WTC11 (cell line): Measurements from ENCODE around the gene CSNK2B. TPM values are rescaled to one million over a fixed set of nuclear protein-coding genes. Genes with fewer than 3 reads are reported as not detected.

Experiments used
- ATAC-seq: fragments of 200-7000 bp; cut with Tn5 transposase; 2 replicates; pipeline ENCODE4 v1.10.0; 2021; ENCODE audit warnings: mild to moderate bottlenecking, moderate library complexity
- CTCF ChIA-PET: fragments of 300-600 bp; sonication (Branson Sonifier 250); formaldehyde crosslinking; loops from one replicate; lab custom pipeline; 2021; ENCODE audit warnings: antibody characterized with exemption; lab: Charles Lee
- POLR2A ChIA-PET: fragments of 350-600 bp; sonication (Branson Sonifier 250); formaldehyde crosslinking; loops from one replicate; lab custom pipeline; 2021; ENCODE audit warnings: antibody characterized with exemption; lab: Charles Lee
- DNase-seq: peaks from one replicate; pipeline ENCODE4 v3.0.0; 2021; ENCODE audit warnings: low spot score
- H3K27ac Mint-ChIP-seq: 2 replicates; pipeline ENCODE4 v1.8.0; 2021; ENCODE audit warnings: mixed read lengths
- H3K27me3 Mint-ChIP-seq: 2 replicates; pipeline ENCODE4 v1.8.0; 2021; ENCODE audit warnings: low read depth, mild to moderate bottlenecking, moderate library complexity, mixed read lengths
- H3K36me3 Mint-ChIP-seq: 2 replicates; pipeline ENCODE4 v1.8.0; 2021; ENCODE audit warnings: mixed read lengths
- H3K4me1 Mint-ChIP-seq: 2 replicates; pipeline ENCODE4 v1.8.0; 2022; ENCODE audit warnings: mixed read lengths
- H3K4me3 Mint-ChIP-seq: 2 replicates; pipeline ENCODE4 v1.8.0; 2021; ENCODE audit warnings: mild to moderate bottlenecking, moderate library complexity, mixed read lengths
- H3K9me3 Mint-ChIP-seq: 2 replicates; pipeline ENCODE4 v1.8.0; 2021; ENCODE audit warnings: mixed read lengths
- ELF4 ChIP-seq: sonication (generic); formaldehyde crosslinking; IDR thresholded peaks from 2 replicates; pipeline ENCODE4 v1.8.1; 2022; ENCODE audit warnings: low read depth, mild to moderate bottlenecking, moderate library complexity, missing genetic modification reagents
- KAT7 ChIP-seq: sonication (generic); formaldehyde crosslinking; IDR thresholded peaks from 2 replicates; pipeline ENCODE4 v1.8.1; 2023; ENCODE audit warnings: missing genetic modification reagents, mild to moderate bottlenecking, borderline replicate concordance
- MXD4 ChIP-seq: fragments of 250-450 bp; sonication (Bioruptor Pico); IDR thresholded peaks from 2 replicates; pipeline ENCODE4 v1.8.0; 2021; ENCODE audit warnings: mild to moderate bottlenecking, moderate library complexity, borderline replicate concordance
- NFATC4 ChIP-seq: fragments of 250-450 bp; sonication (Bioruptor Pico); IDR thresholded peaks from 2 replicates; pipeline ENCODE4 v1.9.0; 2021; ENCODE audit warnings: mild to moderate bottlenecking
- RORB ChIP-seq: fragments of 250-450 bp; sonication (Bioruptor Pico); IDR thresholded peaks from 2 replicates; pipeline ENCODE4 v1.9.0; 2021; ENCODE audit warnings: mild to moderate bottlenecking
- SP1 ChIP-seq: sonication (generic); formaldehyde crosslinking; conservative IDR thresholded peaks from 2 replicates; pipeline ENCODE4 v1.8.1; 2022; ENCODE audit warnings: missing genetic modification reagents
- TP53 ChIP-seq: sonication (generic); formaldehyde crosslinking; IDR thresholded peaks from 2 replicates; pipeline ENCODE4 v1.8.1; 2023; ENCODE audit warnings: mild to moderate bottlenecking, missing genetic modification reagents
- ZNF263 ChIP-seq: sonication (generic); formaldehyde crosslinking; IDR thresholded peaks from 2 replicates; pipeline ENCODE4 v1.8.1; 2022; ENCODE audit warnings: low read depth, mild to moderate bottlenecking, moderate library complexity, missing genetic modification reagents
- total RNA-seq: library from RNA; stranded (reverse); gene quantifications from 3 replicates; pipeline ENCODE4 v1.2.3, GENCODE V29; 2021
- TF ChIP-seq, protein P1 (sequence below): sonication (generic); formaldehyde crosslinking; IDR thresholded peaks from 2 replicates; pipeline ENCODE4 v1.8.0; 2022; ENCODE audit warnings: missing genetic modification reagents
- TF ChIP-seq, protein P2 (sequence below): fragments of 200-600 bp; IDR thresholded peaks from 2 replicates; pipeline ENCODE4 v1.8.0; 2022; ENCODE audit warnings: antibody characterized with exemption
- TF ChIP-seq, protein P3 (sequence below): sonication (generic); formaldehyde crosslinking; IDR thresholded peaks from 2 replicates; pipeline ENCODE4 v1.8.0; 2022; ENCODE audit warnings: mild to moderate bottlenecking, missing genetic modification reagents
- TF ChIP-seq, protein P4 (sequence below): fragments of 250-450 bp; sonication (Bioruptor Pico); IDR thresholded peaks from 2 replicates; pipeline ENCODE4 v1.9.0; 2021; ENCODE audit warnings: moderate library complexity, mild to moderate bottlenecking, inconsistent platforms, borderline replicate concordance
- TF ChIP-seq, protein P5 (sequence below): sonication (generic); formaldehyde crosslinking; IDR thresholded peaks from 2 replicates; pipeline ENCODE4 v1.8.0; 2023; ENCODE audit warnings: mild to moderate bottlenecking, missing genetic modification reagents
- TF ChIP-seq, protein P6 (sequence below): sonication (generic); formaldehyde crosslinking; conservative IDR thresholded peaks from 2 replicates; pipeline ENCODE4 v1.8.1; 2023; ENCODE audit warnings: mild to moderate bottlenecking, low read depth, missing genetic modification reagents, moderate library complexity
- TF ChIP-seq, protein P7 (sequence below): sonication (generic); formaldehyde crosslinking; IDR thresholded peaks from 2 replicates; pipeline ENCODE4 v1.8.1; 2022; ENCODE audit warnings: missing genetic modification reagents, borderline replicate concordance
- TF ChIP-seq, protein P8 (sequence below): sonication (generic); formaldehyde crosslinking; IDR thresholded peaks from 2 replicates; pipeline ENCODE4 v1.8.0; 2022; ENCODE audit warnings: mild to moderate bottlenecking, missing genetic modification reagents

The CSNK2B gene
- total RNA-seq, 1 experiment from 2014 or later: 183 TPM

DNA sequence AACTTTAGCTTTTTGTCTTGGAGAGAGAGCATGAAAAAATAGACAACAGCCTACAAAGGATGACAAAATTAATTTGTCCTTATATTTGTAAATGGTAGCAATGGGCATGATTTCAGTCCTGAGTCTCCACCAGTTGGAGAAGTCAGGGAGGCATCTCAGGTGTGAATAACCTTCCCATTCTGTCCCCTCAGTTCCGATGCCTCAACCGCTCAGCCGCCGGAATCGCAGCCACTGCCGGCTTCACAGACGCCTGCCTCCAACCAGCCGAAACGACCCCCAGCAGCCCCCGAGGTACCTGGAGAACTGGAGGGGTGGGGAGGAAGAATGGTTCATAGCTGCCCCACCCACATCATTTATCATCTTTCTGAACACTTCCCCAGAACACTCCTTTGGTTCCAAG, 41.8 kb upstream of the CSNK2B start (continued):
- TF ChIP-seq, protein P1, sequence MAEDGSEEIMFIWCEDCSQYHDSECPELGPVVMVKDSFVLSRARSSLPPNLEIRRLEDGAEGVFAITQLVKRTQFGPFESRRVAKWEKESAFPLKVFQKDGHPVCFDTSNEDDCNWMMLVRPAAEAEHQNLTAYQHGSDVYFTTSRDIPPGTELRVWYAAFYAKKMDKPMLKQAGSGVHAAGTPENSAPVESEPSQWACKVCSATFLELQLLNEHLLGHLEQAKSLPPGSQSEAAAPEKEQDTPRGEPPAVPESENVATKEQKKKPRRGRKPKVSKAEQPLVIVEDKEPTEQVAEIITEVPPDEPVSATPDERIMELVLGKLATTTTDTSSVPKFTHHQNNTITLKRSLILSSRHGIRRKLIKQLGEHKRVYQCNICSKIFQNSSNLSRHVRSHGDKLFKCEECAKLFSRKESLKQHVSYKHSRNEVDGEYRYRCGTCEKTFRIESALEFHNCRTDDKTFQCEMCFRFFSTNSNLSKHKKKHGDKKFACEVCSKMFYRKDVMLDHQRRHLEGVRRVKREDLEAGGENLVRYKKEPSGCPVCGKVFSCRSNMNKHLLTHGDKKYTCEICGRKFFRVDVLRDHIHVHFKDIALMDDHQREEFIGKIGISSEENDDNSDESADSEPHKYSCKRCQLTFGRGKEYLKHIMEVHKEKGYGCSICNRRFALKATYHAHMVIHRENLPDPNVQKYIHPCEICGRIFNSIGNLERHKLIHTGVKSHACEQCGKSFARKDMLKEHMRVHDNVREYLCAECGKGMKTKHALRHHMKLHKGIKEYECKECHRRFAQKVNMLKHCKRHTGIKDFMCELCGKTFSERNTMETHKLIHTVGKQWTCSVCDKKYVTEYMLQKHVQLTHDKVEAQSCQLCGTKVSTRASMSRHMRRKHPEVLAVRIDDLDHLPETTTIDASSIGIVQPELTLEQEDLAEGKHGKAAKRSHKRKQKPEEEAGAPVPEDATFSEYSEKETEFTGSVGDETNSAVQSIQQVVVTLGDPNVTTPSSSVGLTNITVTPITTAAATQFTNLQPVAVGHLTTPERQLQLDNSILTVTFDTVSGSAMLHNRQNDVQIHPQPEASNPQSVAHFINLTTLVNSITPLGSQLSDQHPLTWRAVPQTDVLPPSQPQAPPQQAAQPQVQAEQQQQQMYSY (CRISPR knock-in tag): no peak
- no peak for TF ChIP-seq ZNF263 (CRISPR knock-in tag)
- TF ChIP-seq, protein P2, sequence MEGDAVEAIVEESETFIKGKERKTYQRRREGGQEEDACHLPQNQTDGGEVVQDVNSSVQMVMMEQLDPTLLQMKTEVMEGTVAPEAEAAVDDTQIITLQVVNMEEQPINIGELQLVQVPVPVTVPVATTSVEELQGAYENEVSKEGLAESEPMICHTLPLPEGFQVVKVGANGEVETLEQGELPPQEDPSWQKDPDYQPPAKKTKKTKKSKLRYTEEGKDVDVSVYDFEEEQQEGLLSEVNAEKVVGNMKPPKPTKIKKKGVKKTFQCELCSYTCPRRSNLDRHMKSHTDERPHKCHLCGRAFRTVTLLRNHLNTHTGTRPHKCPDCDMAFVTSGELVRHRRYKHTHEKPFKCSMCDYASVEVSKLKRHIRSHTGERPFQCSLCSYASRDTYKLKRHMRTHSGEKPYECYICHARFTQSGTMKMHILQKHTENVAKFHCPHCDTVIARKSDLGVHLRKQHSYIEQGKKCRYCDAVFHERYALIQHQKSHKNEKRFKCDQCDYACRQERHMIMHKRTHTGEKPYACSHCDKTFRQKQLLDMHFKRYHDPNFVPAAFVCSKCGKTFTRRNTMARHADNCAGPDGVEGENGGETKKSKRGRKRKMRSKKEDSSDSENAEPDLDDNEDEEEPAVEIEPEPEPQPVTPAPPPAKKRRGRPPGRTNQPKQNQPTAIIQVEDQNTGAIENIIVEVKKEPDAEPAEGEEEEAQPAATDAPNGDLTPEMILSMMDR: no peak
- TF ChIP-seq, protein P3, sequence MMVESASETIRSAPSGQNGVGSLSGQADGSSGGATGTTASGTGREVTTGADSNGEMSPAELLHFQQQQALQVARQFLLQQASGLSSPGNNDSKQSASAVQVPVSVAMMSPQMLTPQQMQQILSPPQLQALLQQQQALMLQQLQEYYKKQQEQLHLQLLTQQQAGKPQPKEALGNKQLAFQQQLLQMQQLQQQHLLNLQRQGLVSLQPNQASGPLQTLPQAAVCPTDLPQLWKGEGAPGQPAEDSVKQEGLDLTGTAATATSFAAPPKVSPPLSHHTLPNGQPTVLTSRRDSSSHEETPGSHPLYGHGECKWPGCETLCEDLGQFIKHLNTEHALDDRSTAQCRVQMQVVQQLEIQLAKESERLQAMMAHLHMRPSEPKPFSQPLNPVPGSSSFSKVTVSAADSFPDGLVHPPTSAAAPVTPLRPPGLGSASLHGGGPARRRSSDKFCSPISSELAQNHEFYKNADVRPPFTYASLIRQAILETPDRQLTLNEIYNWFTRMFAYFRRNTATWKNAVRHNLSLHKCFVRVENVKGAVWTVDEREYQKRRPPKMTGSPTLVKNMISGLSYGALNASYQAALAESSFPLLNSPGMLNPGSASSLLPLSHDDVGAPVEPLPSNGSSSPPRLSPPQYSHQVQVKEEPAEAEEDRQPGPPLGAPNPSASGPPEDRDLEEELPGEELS: no peak
- TF ChIP-seq, protein P4, sequence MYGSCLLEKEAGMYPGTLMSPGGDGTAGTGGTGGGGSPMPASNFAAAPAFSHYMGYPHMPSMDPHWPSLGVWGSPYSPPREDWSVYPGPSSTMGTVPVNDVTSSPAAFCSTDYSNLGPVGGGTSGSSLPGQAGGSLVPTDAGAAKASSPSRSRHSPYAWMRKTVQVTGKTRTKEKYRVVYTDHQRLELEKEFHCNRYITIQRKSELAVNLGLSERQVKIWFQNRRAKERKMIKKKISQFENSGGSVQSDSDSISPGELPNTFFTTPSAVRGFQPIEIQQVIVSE (CRISPR knock-in tag): no peak
- TF ChIP-seq RORB: no peak

DNA sequence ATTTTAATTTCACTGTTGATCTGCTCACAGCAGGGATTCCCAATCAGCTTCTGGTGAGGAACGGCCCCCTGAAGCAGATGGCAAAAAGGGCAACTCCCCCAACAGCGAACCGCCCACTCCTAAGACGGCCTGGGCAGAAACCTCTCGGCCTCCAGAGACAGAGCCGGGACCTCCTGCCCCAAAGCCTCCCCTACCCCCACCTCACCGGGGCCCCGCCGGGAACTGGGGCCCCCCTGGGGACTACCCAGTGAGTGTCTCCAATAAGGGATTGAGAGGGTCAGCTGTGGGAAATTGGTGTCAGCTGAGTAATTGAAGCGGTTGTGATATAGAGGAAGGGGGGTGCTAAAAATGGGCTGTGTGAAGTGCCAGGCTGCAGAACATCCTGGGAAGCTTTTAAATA, 38.9 kb upstream of the CSNK2B start:
- peaks cover 10% of the 10 kb centered on the region for H3K4me1 Mint-ChIP-seq
- H3K9me3 Mint-ChIP-seq: no peaks in the 10 kb centered on the region
- H3K27me3 Mint-ChIP-seq: no peaks in the 10 kb centered on the region; the same call in 1 of the 2 replicates
- no peak for DNase-seq
- H3K4me3 Mint-ChIP-seq: no peak overlapping the region
- CTCF ChIA-PET: no interaction called here
- H3K27ac Mint-ChIP-seq: no peak overlapping the region
- POLR2A ChIA-PET: interaction anchor here (0.7 kb wide), 2 partner anchors 9 to 30 kb away, joined by 3 read pairs; no protein-coding TSS in a partner anchor
- H3K36me3 Mint-ChIP-seq: peaks cover 93% of the 10 kb centered on the region
- ATAC-seq: no peak
- TF ChIP-seq TP53 (CRISPR knock-in tag): no peak
- TF ChIP-seq ZNF263 (CRISPR knock-in tag): no peak
- no peak for TF ChIP-seq NFATC4 (CRISPR knock-in tag)
- TF ChIP-seq, protein P2: no peak
- TF ChIP-seq ELF4: no peak
- TF ChIP-seq, protein P5, sequence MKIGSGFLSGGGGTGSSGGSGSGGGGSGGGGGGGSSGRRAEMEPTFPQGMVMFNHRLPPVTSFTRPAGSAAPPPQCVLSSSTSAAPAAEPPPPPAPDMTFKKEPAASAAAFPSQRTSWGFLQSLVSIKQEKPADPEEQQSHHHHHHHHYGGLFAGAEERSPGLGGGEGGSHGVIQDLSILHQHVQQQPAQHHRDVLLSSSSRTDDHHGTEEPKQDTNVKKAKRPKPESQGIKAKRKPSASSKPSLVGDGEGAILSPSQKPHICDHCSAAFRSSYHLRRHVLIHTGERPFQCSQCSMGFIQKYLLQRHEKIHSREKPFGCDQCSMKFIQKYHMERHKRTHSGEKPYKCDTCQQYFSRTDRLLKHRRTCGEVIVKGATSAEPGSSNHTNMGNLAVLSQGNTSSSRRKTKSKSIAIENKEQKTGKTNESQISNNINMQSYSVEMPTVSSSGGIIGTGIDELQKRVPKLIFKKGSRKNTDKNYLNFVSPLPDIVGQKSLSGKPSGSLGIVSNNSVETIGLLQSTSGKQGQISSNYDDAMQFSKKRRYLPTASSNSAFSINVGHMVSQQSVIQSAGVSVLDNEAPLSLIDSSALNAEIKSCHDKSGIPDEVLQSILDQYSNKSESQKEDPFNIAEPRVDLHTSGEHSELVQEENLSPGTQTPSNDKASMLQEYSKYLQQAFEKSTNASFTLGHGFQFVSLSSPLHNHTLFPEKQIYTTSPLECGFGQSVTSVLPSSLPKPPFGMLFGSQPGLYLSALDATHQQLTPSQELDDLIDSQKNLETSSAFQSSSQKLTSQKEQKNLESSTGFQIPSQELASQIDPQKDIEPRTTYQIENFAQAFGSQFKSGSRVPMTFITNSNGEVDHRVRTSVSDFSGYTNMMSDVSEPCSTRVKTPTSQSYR (CRISPR knock-in tag): no peak
- TF ChIP-seq, protein P6, sequence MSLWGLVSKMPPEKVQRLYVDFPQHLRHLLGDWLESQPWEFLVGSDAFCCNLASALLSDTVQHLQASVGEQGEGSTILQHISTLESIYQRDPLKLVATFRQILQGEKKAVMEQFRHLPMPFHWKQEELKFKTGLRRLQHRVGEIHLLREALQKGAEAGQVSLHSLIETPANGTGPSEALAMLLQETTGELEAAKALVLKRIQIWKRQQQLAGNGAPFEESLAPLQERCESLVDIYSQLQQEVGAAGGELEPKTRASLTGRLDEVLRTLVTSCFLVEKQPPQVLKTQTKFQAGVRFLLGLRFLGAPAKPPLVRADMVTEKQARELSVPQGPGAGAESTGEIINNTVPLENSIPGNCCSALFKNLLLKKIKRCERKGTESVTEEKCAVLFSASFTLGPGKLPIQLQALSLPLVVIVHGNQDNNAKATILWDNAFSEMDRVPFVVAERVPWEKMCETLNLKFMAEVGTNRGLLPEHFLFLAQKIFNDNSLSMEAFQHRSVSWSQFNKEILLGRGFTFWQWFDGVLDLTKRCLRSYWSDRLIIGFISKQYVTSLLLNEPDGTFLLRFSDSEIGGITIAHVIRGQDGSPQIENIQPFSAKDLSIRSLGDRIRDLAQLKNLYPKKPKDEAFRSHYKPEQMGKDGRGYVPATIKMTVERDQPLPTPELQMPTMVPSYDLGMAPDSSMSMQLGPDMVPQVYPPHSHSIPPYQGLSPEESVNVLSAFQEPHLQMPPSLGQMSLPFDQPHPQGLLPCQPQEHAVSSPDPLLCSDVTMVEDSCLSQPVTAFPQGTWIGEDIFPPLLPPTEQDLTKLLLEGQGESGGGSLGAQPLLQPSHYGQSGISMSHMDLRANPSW: no peak
- TF ChIP-seq, protein P7, sequence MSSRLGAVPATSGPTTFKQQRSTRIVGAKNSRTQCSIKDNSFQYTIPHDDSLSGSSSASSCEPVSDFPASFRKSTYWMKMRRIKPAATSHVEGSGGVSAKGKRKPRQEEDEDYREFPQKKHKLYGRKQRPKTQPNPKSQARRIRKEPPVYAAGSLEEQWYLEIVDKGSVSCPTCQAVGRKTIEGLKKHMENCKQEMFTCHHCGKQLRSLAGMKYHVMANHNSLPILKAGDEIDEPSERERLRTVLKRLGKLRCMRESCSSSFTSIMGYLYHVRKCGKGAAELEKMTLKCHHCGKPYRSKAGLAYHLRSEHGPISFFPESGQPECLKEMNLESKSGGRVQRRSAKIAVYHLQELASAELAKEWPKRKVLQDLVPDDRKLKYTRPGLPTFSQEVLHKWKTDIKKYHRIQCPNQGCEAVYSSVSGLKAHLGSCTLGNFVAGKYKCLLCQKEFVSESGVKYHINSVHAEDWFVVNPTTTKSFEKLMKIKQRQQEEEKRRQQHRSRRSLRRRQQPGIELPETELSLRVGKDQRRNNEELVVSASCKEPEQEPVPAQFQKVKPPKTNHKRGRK (CRISPR knock-in tag): no peak
- no peak for TF ChIP-seq MXD4 (CRISPR knock-in tag)
- TF ChIP-seq SP1: no peak
- no peak for TF ChIP-seq KAT7 (CRISPR knock-in tag)
- TF ChIP-seq, protein P8, sequence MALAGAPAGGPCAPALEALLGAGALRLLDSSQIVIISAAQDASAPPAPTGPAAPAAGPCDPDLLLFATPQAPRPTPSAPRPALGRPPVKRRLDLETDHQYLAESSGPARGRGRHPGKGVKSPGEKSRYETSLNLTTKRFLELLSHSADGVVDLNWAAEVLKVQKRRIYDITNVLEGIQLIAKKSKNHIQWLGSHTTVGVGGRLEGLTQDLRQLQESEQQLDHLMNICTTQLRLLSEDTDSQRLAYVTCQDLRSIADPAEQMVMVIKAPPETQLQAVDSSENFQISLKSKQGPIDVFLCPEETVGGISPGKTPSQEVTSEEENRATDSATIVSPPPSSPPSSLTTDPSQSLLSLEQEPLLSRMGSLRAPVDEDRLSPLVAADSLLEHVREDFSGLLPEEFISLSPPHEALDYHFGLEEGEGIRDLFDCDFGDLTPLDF (CRISPR knock-in tag): no peak
